ENCODE measurements around the gene STK38. TPM values are rescaled to one million over a fixed set of nuclear protein-coding genes. Genes with fewer than 3 reads are reported as not detected.

The STK38 gene
- total RNA-seq, 1 donor from 2014 or later: 51.6 TPM

DNA sequence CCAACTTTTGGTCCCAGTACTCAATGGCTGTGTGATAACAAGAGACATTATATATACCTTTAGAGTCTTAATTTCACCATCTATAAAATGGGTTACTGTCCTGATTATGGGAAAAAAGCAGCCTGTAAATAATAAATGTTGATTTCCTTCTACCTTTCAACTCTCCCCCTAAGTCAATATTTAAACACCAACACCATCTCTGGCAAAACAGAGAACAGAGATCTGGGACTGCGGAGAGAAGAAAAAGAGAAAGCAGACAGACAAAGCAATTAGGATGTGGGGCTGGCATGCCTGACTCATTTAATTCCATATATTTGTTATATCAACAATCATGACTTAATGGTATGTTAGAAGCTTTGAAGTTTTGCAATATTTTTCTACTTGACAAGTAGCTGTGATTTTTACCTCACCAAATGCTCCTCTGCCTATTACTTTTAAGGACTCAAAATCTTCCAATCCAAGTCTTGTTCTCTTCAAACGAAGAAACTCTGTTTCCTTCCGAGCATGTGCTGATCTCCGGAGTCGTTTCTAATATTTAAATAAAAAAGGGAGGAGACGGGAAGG, 23.3 kb downstream of the STK38 start:
- Mint-ChIP-seq H3K4me3 (ENCODE audit: unreplicated experiment) (no peak overlapping the region), H3K27me3 (ENCODE audit: unreplicated experiment) (no peaks in the 10 kb centered on the region), H3K4me1 (ENCODE audit: unreplicated experiment) (peaks cover 12% of the 10 kb centered on the region), H3K36me3 (ENCODE audit: unreplicated experiment) (peaks cover 47% of the 10 kb centered on the region), H3K27ac (ENCODE audit: unreplicated experiment) (no peak overlapping the region), H3K9me3 (ENCODE audit: unreplicated experiment) (no peaks in the 10 kb centered on the region)
- no peak for TF ChIP-seq CTCF (IDR thresholded peaks at IDR 0.05)
- DNase-seq (ENCODE audit: extremely low spot score, unreplicated experiment): no peak

DNA sequence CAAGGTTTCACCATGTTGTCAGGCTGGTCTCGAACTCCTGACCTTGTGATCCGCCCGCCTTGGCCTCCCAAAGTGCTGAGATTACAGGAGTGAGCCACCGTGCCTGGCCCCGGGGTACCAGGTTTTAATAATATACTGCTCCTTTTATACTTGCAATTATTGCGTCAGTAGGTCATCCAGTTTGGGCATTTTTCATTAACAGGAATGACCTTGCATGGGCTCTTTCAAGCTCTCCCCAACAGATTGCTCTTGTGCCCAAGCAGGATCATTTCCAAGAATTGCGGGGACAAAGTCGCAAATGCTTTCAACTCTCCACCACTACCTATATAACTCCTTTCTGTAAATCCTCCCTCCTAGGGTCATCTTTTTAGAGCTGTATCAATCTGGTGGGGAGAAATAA, 23.8 kb downstream of the STK38 start:
- Mint-ChIP-seq H3K27ac (ENCODE audit: unreplicated experiment) (no peak overlapping the region), H3K36me3 (ENCODE audit: unreplicated experiment) (peaks cover 50% of the 10 kb centered on the region), H3K4me3 (ENCODE audit: unreplicated experiment) (no peak overlapping the region), H3K27me3 (ENCODE audit: unreplicated experiment) (no peaks in the 10 kb centered on the region), H3K4me1 (ENCODE audit: unreplicated experiment) (peaks cover 11% of the 10 kb centered on the region), H3K9me3 (ENCODE audit: unreplicated experiment) (no peaks in the 10 kb centered on the region)
- TF ChIP-seq CTCF (IDR thresholded peaks at IDR 0.05): no peak
- no peak for DNase-seq (ENCODE audit: extremely low spot score, unreplicated experiment)

- no peak for DNase-seq (ENCODE audit: extremely low spot score, unreplicated experiment)
- H3K4me1 Mint-ChIP-seq (ENCODE audit: unreplicated experiment): no peaks in the 10 kb centered on the region
- no peak for TF ChIP-seq CTCF (IDR thresholded peaks at IDR 0.05)
- H3K4me3 Mint-ChIP-seq (ENCODE audit: unreplicated experiment): no peak overlapping the region
- H3K36me3 Mint-ChIP-seq (ENCODE audit: unreplicated experiment): peaks cover 54% of the 10 kb centered on the region
- H3K27ac Mint-ChIP-seq (ENCODE audit: unreplicated experiment): no peak overlapping the region
- H3K9me3 Mint-ChIP-seq (ENCODE audit: unreplicated experiment): no peaks in the 10 kb centered on the region
- H3K27me3 Mint-ChIP-seq (ENCODE audit: unreplicated experiment): no peaks in the 10 kb centered on the region
Measured at GRCh38 chr6:36519352-36519751, 27.9 kb downstream of the STK38 start.

GRCh38 chr6:36517408-36517807, 29.9 kb downstream of the STK38 start:
- peaks cover 45% of the 10 kb centered on the region for H3K36me3 Mint-ChIP-seq (ENCODE audit: unreplicated experiment)

DNA sequence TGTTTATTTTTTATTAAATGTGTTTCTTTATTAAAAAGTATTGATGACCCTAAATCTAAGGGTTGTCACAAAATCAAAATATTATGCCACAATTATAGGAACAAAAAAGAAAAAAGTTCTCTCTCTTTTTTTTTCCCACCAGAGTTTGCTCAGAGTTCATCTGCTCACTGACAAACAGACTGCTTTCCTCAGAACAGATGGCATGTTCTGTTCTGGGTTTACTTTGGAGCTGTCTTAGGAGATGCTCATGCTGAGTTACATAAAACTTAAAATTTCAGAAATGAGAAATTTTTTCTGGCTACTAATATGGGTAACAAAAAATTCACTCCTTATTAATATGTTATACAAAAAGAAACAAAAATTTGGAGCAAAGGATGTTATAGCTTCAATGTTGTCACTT, 30.3 kb downstream of the STK38 start:
- H3K27me3 Mint-ChIP-seq (ENCODE audit: unreplicated experiment): no peaks in the 10 kb centered on the region
- no peak overlapping the region for H3K4me3 Mint-ChIP-seq (ENCODE audit: unreplicated experiment)
- no peaks in the 10 kb centered on the region for H3K4me1 Mint-ChIP-seq (ENCODE audit: unreplicated experiment)
- peaks cover 45% of the 10 kb centered on the region for H3K36me3 Mint-ChIP-seq (ENCODE audit: unreplicated experiment)
- DNase-seq (ENCODE audit: extremely low spot score, unreplicated experiment): no peak
- H3K9me3 Mint-ChIP-seq (ENCODE audit: unreplicated experiment): no peaks in the 10 kb centered on the region
- TF ChIP-seq CTCF (IDR thresholded peaks at IDR 0.05): no peak
- no peak overlapping the region for H3K27ac Mint-ChIP-seq (ENCODE audit: unreplicated experiment)

More at GRCh38 chr6:36517408-36517807, 29.9 kb downstream of the STK38 start:
- Mint-ChIP-seq H3K4me3 (ENCODE audit: unreplicated experiment) (no peak overlapping the region), H3K9me3 (ENCODE audit: unreplicated experiment) (no peaks in the 10 kb centered on the region), H3K27ac (ENCODE audit: unreplicated experiment) (no peak overlapping the region), H3K27me3 (ENCODE audit: unreplicated experiment) (no peaks in the 10 kb centered on the region), H3K4me1 (ENCODE audit: unreplicated experiment) (no peaks in the 10 kb centered on the region)
- TF ChIP-seq CTCF (IDR thresholded peaks at IDR 0.05): no peak
- DNase-seq (ENCODE audit: extremely low spot score, unreplicated experiment): no peak
